ENCODE measurements around the gene SLF2. TPM values are rescaled to one million over a fixed set of nuclear protein-coding genes. Genes with fewer than 3 reads are reported as not detected.

Gene SLF2
- total and polyA plus RNA-seq, 2 of the 13 experiments (the other 11 are each of a cell fraction or from before 2014, with no cell fraction given): 12.2 to 48.1 TPM

GRCh38 chr10:100878291-100878910, 34.4 kb upstream of the SLF2 start (continued):
- TF ChIP-seq ZBED4 (CRISPR knock-in tag; IDR thresholded peaks at IDR 0.05; ENCODE audit: borderline replicate concordance): peak; percentile 36; the same call in 1 of the 2 replicates
- no peak for TF ChIP-seq ZNF709 (CRISPR knock-in tag; IDR thresholded peaks at IDR 0.05)

- FAIRE-seq: peak; percentile 87
- CTCF ChIA-PET (ENCODE audit: low intra/inter-chr PET ratio, low total read pairs): interaction anchor here (1.2 to 2.2 kb wide), 3 partner anchors 54 to 446 kb away, joined by 3 to 16 read pairs (median 10); no protein-coding TSS in a partner anchor
- TF ChIP-seq TEF (CRISPR knock-in tag; IDR thresholded peaks at IDR 0.05) (no peak), ZNF549 (CRISPR knock-in tag; IDR thresholded peaks at IDR 0.05) (no peak), MIER2 (CRISPR knock-in tag; IDR thresholded peaks at IDR 0.05) (no peak), ETS1 (CRISPR knock-in tag; IDR thresholded peaks at IDR 0.05) (no peak), ZNF839 (CRISPR knock-in tag; IDR thresholded peaks at IDR 0.05; ENCODE audit: borderline replicate concordance) (peak; percentile 86; the same call in 1 of the 2 replicates), HOXA3 (CRISPR knock-in tag; IDR thresholded peaks at IDR 0.05) (peak; percentile 46), KDM4B (CRISPR knock-in tag; IDR thresholded peaks at IDR 0.05) (no peak), ZFP36L2 (CRISPR knock-in tag; IDR thresholded peaks at IDR 0.05) (no peak), ZNF672 (CRISPR knock-in tag; IDR thresholded peaks at IDR 0.05) (no peak), CHD4 (IDR thresholded peaks at IDR 0.05; ENCODE audit: borderline replicate concordance, low read length) (no peak), CCAR2 (optimal IDR thresholded peaks at IDR 0.05; ENCODE audit: low read depth, low read length) (no peak)
These were observed 32.9 kb upstream of the SLF2 start for GRCh38 chr10:100879741-100880360.

More at GRCh38 chr10:100879741-100880360, 32.9 kb upstream of the SLF2 start:
- BruUV-seq (replicated peaks): no TSS peak
- POLR2A ChIA-PET: interaction anchor here (0.7 to 4.1 kb wide), 6 partner anchors 9 to 539 kb away, joined by 3 to 34 read pairs (median 5); partner anchors contain the start of gene SLF2
- Histone ChIP-seq H3K9ac (ENCODE audit: insufficient read depth, low read depth, low read length) (no peak overlapping the region), H3K27me3 (ENCODE audit: control insufficient read depth in 1 of 2, insufficient read depth in 2 of 2, low read length in 2 of 2) (no peaks in the 10 kb centered on the region), H3K4me2 (ENCODE audit: low read depth, low read length) (peak overlapping the region; percentile 67), H3K79me2 (ENCODE audit: insufficient read depth, low read length) (no peaks in the 10 kb centered on the region), H3K4me1 (ENCODE audit: insufficient read depth, low read length) (peaks cover 95% of the 10 kb centered on the region), H2AFZ (ENCODE audit: low read length) (no peak overlapping the region), H3K9me3 (ENCODE audit: low read length) (no peaks in the 10 kb centered on the region), H3K36me3 (replicated peaks in 1 of 2; ENCODE audit: control insufficient read depth in 1 of 2, insufficient read depth in 2 of 2, low read length in 2 of 2) (no peaks in the 10 kb centered on the region), H3K27ac (ENCODE audit: extremely low read length, insufficient read depth, low read length) (peak overlapping the region; percentile 76), H4K20me1 (ENCODE audit: insufficient read depth, low read length) (no peaks in the 10 kb centered on the region), H3K4me3 (replicated peaks in 1 of 3; ENCODE audit: insufficient read depth in 1 of 3, low read depth in 2 of 3, low read length in 3 of 3) (peak overlapping the region in 1 of 3 experiments; percentile 29; a peak in 2 of 6 replicates)
- in situ Hi-C loops (cut with HindIII; ENCODE audit: extremely low pct_ligation_motif_present, low pct_unique_long_range_greater_than_20kb) (loop anchor here (5.0 to 25.0 kb wide), 3 partner anchors 208 to 543 kb away; partner anchors contain the start of genes PKD2L1 and SCD), intact Hi-C loops (cut with micrococcal nuclease; ENCODE audit: unreplicated experiment) (loop anchor here (2.0 to 5.0 kb wide), 5 partner anchors 53 to 361 kb away; partner anchors contain the start of gene SEC31B)
- WGBS (ENCODE audit: low lambda C conversion rate): 20% methylated on average over 5 of the region's 9 CpGs
- peak; percentile 56 for DNase-seq (ENCODE audit: low spot score)
- peak; percentile 63 for ATAC-seq

Measured in HepG2 (cell line).